ENCODE measurements around the gene NUDT22. TPM values are rescaled to one million over a fixed set of nuclear protein-coding genes. Genes with fewer than 3 reads are reported as not detected.
A peak's percentile ranks its signal among the peaks of the same experiment; 100 is the strongest.

Gene NUDT22
- total and polyA plus RNA-seq, 2 of the 4 experiments (the other 2 are of a cell fraction), result 21.3 to 44.6 TPM

- peaks cover 15% of the 10 kb centered on the region for H3K36me3 ChIP-seq (ENCODE audit: control insufficient read depth, insufficient read depth, low read length)
- H2AK9ac ChIP-seq (replicated peaks; ENCODE audit: low read depth, low read length, poor library complexity), result peak overlapping the region; percentile 100
- peaks cover 8% of the 10 kb centered on the region; the same call in 1 of the 2 replicates for H4K20me1 ChIP-seq (ENCODE audit: insufficient read depth, low read length)
- POLR2A ChIA-PET (ENCODE audit: unreplicated experiment), result no interaction called here
- TF ChIP-seq MAFK (IDR thresholded peaks at IDR 0.05; ENCODE audit: low read depth, low read length), result no peak
- TF ChIP-seq BHLHE40 (IDR thresholded peaks at IDR 0.05; ENCODE audit: low read depth, low read length), result no peak
- no peak for TF ChIP-seq FOS (IDR thresholded peaks at IDR 0.05; ENCODE audit: low read depth, low read length)
- no peaks in the 10 kb centered on the region for H3K9me1 ChIP-seq (ENCODE audit: insufficient read depth, low read length)
- CTCF ChIA-PET, result interaction anchor here (0.7 to 1.7 kb wide), 5 partner anchors 9 to 70 kb away, joined by 3 to 5 read pairs (median 3); no protein-coding TSS in a partner anchor
- no peak overlapping the region for H2BK20ac ChIP-seq (ENCODE audit: low read depth, low read length)
- in situ Hi-C loops (cut with MboI; ENCODE audit: low sequenced_read_pairs), result no loop called here
- dilution Hi-C loops (cut with HindIII; ENCODE audit: low sequenced_read_pairs, unreplicated experiment), result no loop called here
- peak overlapping the region; percentile 100 for H3K4me2 ChIP-seq (ENCODE audit: low read depth, low read length)
- peak overlapping the region; percentile 97 for H3K14ac ChIP-seq (replicated peaks; ENCODE audit: low read depth, low read length)
- H3K79me1 ChIP-seq (ENCODE audit: low read depth in 1 of 2, low read length in 2 of 2), result peaks cover 8 to 56% of the 10 kb centered on the region in 2 experiments
- intact Hi-C loops (cut with micrococcal nuclease), result loop anchor here (1.0 kb wide), 2 partner anchors 34 to 50 kb away; partner anchors contain the start of gene GPR137
- peak overlapping the region; percentile 98 for H3K4me3 ChIP-seq (ENCODE audit: insufficient read depth, low read depth, low read length)
- peak overlapping the region; percentile 88 for H3K27ac ChIP-seq (ENCODE audit: insufficient read depth, low read length)
- H2AK5ac ChIP-seq (ENCODE audit: low read depth, low read length), result peak overlapping the region; percentile 89
- no TSS peak for BruUV-seq (replicated peaks)
- peak overlapping the region; percentile 33 to 59; a peak in 2 of 4 replicates for H4K8ac ChIP-seq (ENCODE audit: low read depth in 2 of 2, low read length in 2 of 2)
- peak overlapping the region; percentile 61; the same call in 1 of the 2 replicates for H4K5ac ChIP-seq (ENCODE audit: low read depth, low read length)
- no peak for ATAC-seq (ENCODE audit: low read depth)
- peak overlapping the region; percentile 22; the same call in 1 of the 2 replicates for H3K18ac ChIP-seq (ENCODE audit: low read depth, low read length)
- peak overlapping the region; percentile 96 for H3K4ac ChIP-seq (ENCODE audit: low read depth, low read length)
- H3K9me3 ChIP-seq (ENCODE audit: control insufficient read depth, insufficient read depth, low read length), result no peaks in the 10 kb centered on the region
- DNase-seq, result no peak
- peak overlapping the region; percentile 77 for H2BK5ac ChIP-seq (ENCODE audit: low read depth, low read length, poor library complexity, severe bottlenecking)
- peak overlapping the region; percentile 82; the same call in 1 of the 2 replicates for H3K56ac ChIP-seq (ENCODE audit: extremely low read depth, insufficient read depth, low read length)
- no peaks in the 10 kb centered on the region for H3K27me3 ChIP-seq (ENCODE audit: control insufficient read depth, insufficient read depth, low read length)
- H3K9ac ChIP-seq (ENCODE audit: low read depth, low read length), result peak overlapping the region; percentile 97
- H3K23ac ChIP-seq (ENCODE audit: low read depth, low read length), result peak overlapping the region; percentile 94
- WGBS, 2 experiments (ENCODE audit: extremely low coverage in 2 of 2, insufficient read length in 1 of 2), result 0% methylated on average over 2 of the region's 18 CpGs; no CpG with 5 or more reads in 1 of the 2 experiments
- peaks cover 10% of the 10 kb centered on the region for H3K4me1 ChIP-seq (ENCODE audit: control insufficient read depth, insufficient read depth, low read length)
- H2BK15ac ChIP-seq (ENCODE audit: low read depth, low read length), result no peak overlapping the region
- no peak overlapping the region for H2BK120ac ChIP-seq (ENCODE audit: low read depth, low read length)
- peak overlapping the region; percentile 87 for H2AFZ ChIP-seq (replicated peaks; ENCODE audit: low read length, poor library complexity)
- peak overlapping the region; percentile 91 for H4K91ac ChIP-seq (ENCODE audit: insufficient read depth, low read depth, low read length)
Observed at GRCh38 chr11:64251753-64252002, 25.6 kb downstream of the NUDT22 start.

Data from IMR-90 (cell line).